ENCODE measurements around the gene SERPINH1. TPM values are rescaled to one million over a fixed set of nuclear protein-coding genes. Genes with fewer than 3 reads are reported as not detected.

Gene SERPINH1
- total and polyA plus RNA-seq, 2 of the 13 experiments (the other 11 are each of a cell fraction or from before 2014, with no cell fraction given) = 83.6 to 83.8 TPM

DNA sequence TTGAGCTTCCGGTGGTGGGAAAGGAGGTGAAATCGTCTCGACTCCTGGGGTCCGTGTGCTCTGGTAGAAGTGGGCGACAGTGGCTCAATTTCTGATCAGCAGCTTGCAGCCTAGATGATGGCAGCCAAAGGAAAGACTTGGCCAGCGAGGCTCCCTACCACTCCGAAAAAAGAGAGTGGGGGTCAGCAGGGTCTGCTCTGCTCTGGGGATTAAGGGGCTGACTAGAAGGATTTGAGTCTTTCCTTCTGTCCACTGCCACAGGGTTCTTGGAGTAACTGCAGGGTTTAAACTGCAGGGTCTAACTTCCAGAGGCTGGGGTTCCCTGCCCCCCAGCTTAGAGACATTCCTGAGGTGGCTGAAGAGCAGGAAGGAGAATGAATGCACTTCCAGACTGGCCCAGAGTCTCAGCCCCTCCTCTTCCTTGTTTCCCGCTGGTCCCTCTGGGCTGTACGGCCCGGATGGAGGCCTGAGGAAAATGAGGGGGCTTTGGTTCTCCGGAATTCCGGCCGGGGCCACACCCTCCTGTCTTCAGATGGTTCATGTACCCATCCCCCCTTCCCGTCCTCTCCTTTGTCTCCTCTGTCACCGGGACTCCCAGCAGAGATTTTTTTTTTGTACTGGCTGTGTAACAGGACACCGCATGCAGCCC lies 907 bp downstream of the SERPINH1 start (continued):
- TF ChIP-seq, protein P1, sequence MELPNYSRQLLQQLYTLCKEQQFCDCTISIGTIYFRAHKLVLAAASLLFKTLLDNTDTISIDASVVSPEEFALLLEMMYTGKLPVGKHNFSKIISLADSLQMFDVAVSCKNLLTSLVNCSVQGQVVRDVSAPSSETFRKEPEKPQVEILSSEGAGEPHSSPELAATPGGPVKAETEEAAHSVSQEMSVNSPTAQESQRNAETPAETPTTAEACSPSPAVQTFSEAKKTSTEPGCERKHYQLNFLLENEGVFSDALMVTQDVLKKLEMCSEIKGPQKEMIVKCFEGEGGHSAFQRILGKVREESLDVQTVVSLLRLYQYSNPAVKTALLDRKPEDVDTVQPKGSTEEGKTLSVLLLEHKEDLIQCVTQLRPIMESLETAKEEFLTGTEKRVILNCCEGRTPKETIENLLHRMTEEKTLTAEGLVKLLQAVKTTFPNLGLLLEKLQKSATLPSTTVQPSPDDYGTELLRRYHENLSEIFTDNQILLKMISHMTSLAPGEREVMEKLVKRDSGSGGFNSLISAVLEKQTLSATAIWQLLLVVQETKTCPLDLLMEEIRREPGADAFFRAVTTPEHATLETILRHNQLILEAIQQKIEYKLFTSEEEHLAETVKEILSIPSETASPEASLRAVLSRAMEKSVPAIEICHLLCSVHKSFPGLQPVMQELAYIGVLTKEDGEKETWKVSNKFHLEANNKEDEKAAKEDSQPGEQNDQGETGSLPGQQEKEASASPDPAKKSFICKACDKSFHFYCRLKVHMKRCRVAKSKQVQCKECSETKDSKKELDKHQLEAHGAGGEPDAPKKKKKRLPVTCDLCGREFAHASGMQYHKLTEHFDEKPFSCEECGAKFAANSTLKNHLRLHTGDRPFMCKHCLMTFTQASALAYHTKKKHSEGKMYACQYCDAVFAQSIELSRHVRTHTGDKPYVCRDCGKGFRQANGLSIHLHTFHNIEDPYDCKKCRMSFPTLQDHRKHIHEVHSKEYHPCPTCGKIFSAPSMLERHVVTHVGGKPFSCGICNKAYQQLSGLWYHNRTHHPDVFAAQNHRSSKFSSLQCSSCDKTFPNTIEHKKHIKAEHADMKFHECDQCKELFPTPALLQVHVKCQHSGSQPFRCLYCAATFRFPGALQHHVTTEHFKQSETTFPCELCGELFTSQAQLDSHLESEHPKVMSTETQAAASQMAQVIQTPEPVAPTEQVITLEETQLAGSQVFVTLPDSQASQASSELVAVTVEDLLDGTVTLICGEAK (IDR thresholded peaks at IDR 0.05) = no peak
- TF ChIP-seq, protein P1 (CRISPR knock-in tag; IDR thresholded peaks at IDR 0.05) = peak; percentile 13; the same call in 1 of the 2 replicates
- TF ChIP-seq ZNF292 (CRISPR knock-in tag; IDR thresholded peaks at IDR 0.05; ENCODE audit: borderline replicate concordance, low read depth) (no peak), HDAC6 (IDR thresholded peaks at IDR 0.05; ENCODE audit: low read depth, low read length) (no peak), ZNF547 (CRISPR knock-in tag; IDR thresholded peaks at IDR 0.05) (no peak), NRL (CRISPR knock-in tag; IDR thresholded peaks at IDR 0.05; ENCODE audit: borderline replicate concordance) (peak; percentile 52; the same call in 1 of the 2 replicates), ZFP82 (CRISPR knock-in tag; IDR thresholded peaks at IDR 0.05; ENCODE audit: borderline replicate concordance) (0 out of 2 replicates have a peak, but pooled peaks have one; percentile 33), ZFP62 (CRISPR knock-in tag; IDR thresholded peaks at IDR 0.05) (no peak), SIN3B (IDR thresholded peaks at IDR 0.05; ENCODE audit: low read length) (peak; percentile 0; the same call in 1 of the 2 replicates), MAFG (CRISPR knock-in tag; IDR thresholded peaks at IDR 0.05) (no peak), MXI1 (IDR thresholded peaks at IDR 0.05; ENCODE audit: borderline replicate concordance, low read depth, low read length) (no peak), KDM6A (CRISPR knock-in tag; IDR thresholded peaks at IDR 0.05; ENCODE audit: low read depth) (no peak), TAF1 (CRISPR knock-in tag; IDR thresholded peaks at IDR 0.05) (peak; percentile 50), MEF2D (CRISPR knock-in tag; IDR thresholded peaks at IDR 0.05) (no peak)
- TF ChIP-seq, protein P2, sequence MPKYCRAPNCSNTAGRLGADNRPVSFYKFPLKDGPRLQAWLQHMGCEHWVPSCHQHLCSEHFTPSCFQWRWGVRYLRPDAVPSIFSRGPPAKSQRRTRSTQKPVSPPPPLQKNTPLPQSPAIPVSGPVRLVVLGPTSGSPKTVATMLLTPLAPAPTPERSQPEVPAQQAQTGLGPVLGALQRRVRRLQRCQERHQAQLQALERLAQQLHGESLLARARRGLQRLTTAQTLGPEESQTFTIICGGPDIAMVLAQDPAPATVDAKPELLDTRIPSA (CRISPR knock-in tag; IDR thresholded peaks at IDR 0.05; ENCODE audit: borderline replicate concordance) = no peak
- TF ChIP-seq, protein P3, sequence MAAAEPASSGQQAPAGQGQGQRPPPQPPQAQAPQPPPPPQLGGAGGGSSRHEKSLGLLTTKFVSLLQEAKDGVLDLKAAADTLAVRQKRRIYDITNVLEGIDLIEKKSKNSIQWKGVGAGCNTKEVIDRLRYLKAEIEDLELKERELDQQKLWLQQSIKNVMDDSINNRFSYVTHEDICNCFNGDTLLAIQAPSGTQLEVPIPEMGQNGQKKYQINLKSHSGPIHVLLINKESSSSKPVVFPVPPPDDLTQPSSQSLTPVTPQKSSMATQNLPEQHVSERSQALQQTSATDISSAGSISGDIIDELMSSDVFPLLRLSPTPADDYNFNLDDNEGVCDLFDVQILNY (CRISPR knock-in tag; conservative IDR thresholded peaks at IDR 0.05) = no peak
- TF ChIP-seq, protein P4, sequence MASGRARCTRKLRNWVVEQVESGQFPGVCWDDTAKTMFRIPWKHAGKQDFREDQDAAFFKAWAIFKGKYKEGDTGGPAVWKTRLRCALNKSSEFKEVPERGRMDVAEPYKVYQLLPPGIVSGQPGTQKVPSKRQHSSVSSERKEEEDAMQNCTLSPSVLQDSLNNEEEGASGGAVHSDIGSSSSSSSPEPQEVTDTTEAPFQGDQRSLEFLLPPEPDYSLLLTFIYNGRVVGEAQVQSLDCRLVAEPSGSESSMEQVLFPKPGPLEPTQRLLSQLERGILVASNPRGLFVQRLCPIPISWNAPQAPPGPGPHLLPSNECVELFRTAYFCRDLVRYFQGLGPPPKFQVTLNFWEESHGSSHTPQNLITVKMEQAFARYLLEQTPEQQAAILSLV (CRISPR knock-in tag; IDR thresholded peaks at IDR 0.05; ENCODE audit: borderline replicate concordance) = no peak
- TF ChIP-seq, protein P5, sequence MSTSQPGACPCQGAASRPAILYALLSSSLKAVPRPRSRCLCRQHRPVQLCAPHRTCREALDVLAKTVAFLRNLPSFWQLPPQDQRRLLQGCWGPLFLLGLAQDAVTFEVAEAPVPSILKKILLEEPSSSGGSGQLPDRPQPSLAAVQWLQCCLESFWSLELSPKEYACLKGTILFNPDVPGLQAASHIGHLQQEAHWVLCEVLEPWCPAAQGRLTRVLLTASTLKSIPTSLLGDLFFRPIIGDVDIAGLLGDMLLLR (CRISPR knock-in tag; IDR thresholded peaks at IDR 0.05) = no peak

Data from HepG2 (cell line).